ENCODE results near the gene ZNF227. TPM values are rescaled to one million over a fixed set of nuclear protein-coding genes. Genes with fewer than 3 reads are reported as not detected.

The ZNF227 gene
- total RNA-seq, 2 experiments from 2014 or later: 16.2 to 17.2 TPM

DNA sequence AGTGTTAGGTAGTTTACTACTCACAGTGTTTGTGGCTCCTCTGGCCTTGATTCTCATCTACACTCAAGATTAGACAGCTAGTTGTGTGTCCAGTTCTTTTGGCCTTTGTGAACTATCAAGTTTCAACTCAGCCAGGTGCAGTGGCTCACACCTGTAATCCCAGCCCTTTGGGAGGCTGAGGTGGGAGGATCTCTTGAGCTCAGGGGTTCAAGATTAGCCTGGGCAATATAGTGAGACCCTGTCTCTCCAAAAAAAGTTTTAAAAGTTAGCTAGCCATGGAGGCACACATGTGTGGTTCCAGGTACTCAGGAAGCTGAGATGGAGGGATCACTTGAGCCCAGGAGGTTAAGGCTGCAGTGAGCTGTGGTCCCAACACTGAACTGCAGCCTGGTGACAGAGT, 31.4 kb upstream of the ZNF227 start:
- intact Hi-C loops (cut with DNase I, micrococcal nuclease): no loop called here
- H3K27me3 Mint-ChIP-seq: no peaks in the 10 kb centered on the region
- Histone ChIP-seq H3K36me3 (ENCODE audit: insufficient read depth, low read length) (peaks cover 7% of the 10 kb centered on the region), H3K4me1 (ENCODE audit: insufficient read depth, low read length) (no peaks in the 10 kb centered on the region), H3K27ac (ENCODE audit: low read depth in 1 of 2, low read length in 2 of 2) (no peak overlapping the region), H3K27me3 (ENCODE audit: control insufficient read depth in 1 of 2, insufficient read depth in 2 of 2, low read length in 2 of 2) (no peaks in the 10 kb centered on the region), H3K9me3 (ENCODE audit: control insufficient read depth in 1 of 2, insufficient read depth in 1 of 2, low read length in 2 of 2) (peaks cover 31 to 99% of the 10 kb centered on the region in 2 experiments), H3K4me3 (ENCODE audit: low read length) (no peak overlapping the region)
- ChIA-PET POLR2A (interaction anchor here (1.0 kb wide), 1 partner anchor 31 kb away, joined by 4 read pairs; the partner anchor contains the start of gene ZNF227), CTCF (no interaction called here)
- H3K9me3 Mint-ChIP-seq: peaks cover 30% of the 10 kb centered on the region
- no peak overlapping the region for H3K4me3 Mint-ChIP-seq
- no peaks in the 10 kb centered on the region for H3K4me1 Mint-ChIP-seq (ENCODE audit: low read depth)
- ATAC-seq (ENCODE audit: poor library complexity): no peak
- peaks cover 62% of the 10 kb centered on the region for H3K36me3 Mint-ChIP-seq (ENCODE audit: low read depth)
- no peak for DNase-seq
- H3K27ac Mint-ChIP-seq: no peak overlapping the region
- TF ChIP-seq, protein P1, sequence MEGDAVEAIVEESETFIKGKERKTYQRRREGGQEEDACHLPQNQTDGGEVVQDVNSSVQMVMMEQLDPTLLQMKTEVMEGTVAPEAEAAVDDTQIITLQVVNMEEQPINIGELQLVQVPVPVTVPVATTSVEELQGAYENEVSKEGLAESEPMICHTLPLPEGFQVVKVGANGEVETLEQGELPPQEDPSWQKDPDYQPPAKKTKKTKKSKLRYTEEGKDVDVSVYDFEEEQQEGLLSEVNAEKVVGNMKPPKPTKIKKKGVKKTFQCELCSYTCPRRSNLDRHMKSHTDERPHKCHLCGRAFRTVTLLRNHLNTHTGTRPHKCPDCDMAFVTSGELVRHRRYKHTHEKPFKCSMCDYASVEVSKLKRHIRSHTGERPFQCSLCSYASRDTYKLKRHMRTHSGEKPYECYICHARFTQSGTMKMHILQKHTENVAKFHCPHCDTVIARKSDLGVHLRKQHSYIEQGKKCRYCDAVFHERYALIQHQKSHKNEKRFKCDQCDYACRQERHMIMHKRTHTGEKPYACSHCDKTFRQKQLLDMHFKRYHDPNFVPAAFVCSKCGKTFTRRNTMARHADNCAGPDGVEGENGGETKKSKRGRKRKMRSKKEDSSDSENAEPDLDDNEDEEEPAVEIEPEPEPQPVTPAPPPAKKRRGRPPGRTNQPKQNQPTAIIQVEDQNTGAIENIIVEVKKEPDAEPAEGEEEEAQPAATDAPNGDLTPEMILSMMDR (IDR thresholded peaks at IDR 0.05): no peak

DNA sequence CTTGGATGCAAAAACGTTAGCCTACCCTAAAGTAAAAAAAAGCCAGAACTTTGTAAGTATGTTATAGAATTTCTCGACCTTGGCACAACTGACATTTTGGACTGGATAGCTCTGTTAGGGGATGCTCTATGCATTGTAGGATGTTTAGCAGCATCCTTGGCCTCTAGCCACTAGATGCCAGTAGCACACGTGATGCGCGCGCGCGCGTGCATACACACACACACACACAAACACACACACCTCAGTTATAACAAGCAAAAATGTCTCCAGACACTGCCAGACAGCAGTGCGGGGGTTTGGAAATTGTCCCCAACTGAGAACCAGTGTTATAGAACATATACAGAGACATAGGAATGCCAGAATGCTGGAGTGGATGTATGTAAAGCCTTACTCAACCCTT, 30.2 kb upstream of the ZNF227 start:
- peaks cover 31 to 92% of the 10 kb centered on the region in 2 experiments for H3K9me3 ChIP-seq (ENCODE audit: control insufficient read depth in 1 of 2, insufficient read depth in 1 of 2, low read length in 2 of 2)
- CTCF ChIA-PET: no interaction called here
- no peak for ATAC-seq (ENCODE audit: poor library complexity)

GRCh38 chr19:44190020-44190419, 22.3 kb upstream of the ZNF227 start:
- CTCF ChIA-PET: no interaction called here
- H3K27ac Mint-ChIP-seq: no peak overlapping the region
- peaks cover 15 to 62% of the 10 kb centered on the region in 2 experiments for H3K9me3 ChIP-seq (ENCODE audit: control insufficient read depth in 1 of 2, insufficient read depth in 1 of 2, low read length in 2 of 2)

More for the DNA sequence above, 30.2 kb upstream of the ZNF227 start:
- intact Hi-C loops (cut with DNase I, micrococcal nuclease): no loop called here
- peaks cover 60% of the 10 kb centered on the region for H3K36me3 Mint-ChIP-seq (ENCODE audit: low read depth)
- no peak for DNase-seq
- no peak overlapping the region for H3K4me3 Mint-ChIP-seq
- Histone ChIP-seq H3K27ac (ENCODE audit: low read depth in 1 of 2, low read length in 2 of 2) (no peak overlapping the region), H3K27me3 (ENCODE audit: control insufficient read depth in 1 of 2, insufficient read depth in 2 of 2, low read length in 2 of 2) (no peaks in the 10 kb centered on the region), H3K36me3 (ENCODE audit: insufficient read depth, low read length) (no peaks in the 10 kb centered on the region), H3K4me1 (ENCODE audit: insufficient read depth, low read length) (no peaks in the 10 kb centered on the region), H3K4me3 (ENCODE audit: low read length) (no peak overlapping the region)
- TF ChIP-seq, protein P1 (IDR thresholded peaks at IDR 0.05): no peak
- POLR2A ChIA-PET: no interaction called here
- H3K9me3 Mint-ChIP-seq: peaks cover 21% of the 10 kb centered on the region
- H3K27ac Mint-ChIP-seq: no peak overlapping the region
- H3K4me1 Mint-ChIP-seq (ENCODE audit: low read depth): no peaks in the 10 kb centered on the region
- no peaks in the 10 kb centered on the region for H3K27me3 Mint-ChIP-seq

More at GRCh38 chr19:44190020-44190419, 22.3 kb upstream of the ZNF227 start:
- Histone ChIP-seq H3K27me3 (ENCODE audit: control insufficient read depth in 1 of 2, insufficient read depth in 2 of 2, low read length in 2 of 2) (no peaks in the 10 kb centered on the region), H3K4me3 (ENCODE audit: low read length) (no peak overlapping the region), H3K27ac (ENCODE audit: low read depth in 1 of 2, low read length in 2 of 2) (no peak overlapping the region), H3K4me1 (ENCODE audit: insufficient read depth, low read length) (no peaks in the 10 kb centered on the region), H3K36me3 (ENCODE audit: insufficient read depth, low read length) (no peaks in the 10 kb centered on the region)
- TF ChIP-seq, protein P1 (IDR thresholded peaks at IDR 0.05): no peak
- peaks cover 51% of the 10 kb centered on the region for H3K36me3 Mint-ChIP-seq (ENCODE audit: low read depth)
- DNase-seq: no peak
- H3K9me3 Mint-ChIP-seq: peaks cover 32% of the 10 kb centered on the region
- intact Hi-C loops (cut with DNase I, micrococcal nuclease): no loop called here
- no peaks in the 10 kb centered on the region for H3K4me1 Mint-ChIP-seq (ENCODE audit: low read depth)
- ATAC-seq (ENCODE audit: poor library complexity): no peak
- POLR2A ChIA-PET: no interaction called here
- H3K4me3 Mint-ChIP-seq: no peak overlapping the region
- H3K27me3 Mint-ChIP-seq: no peaks in the 10 kb centered on the region
